B cell (primary cell): ENCODE measurements around the gene SLC6A7. TPM values are rescaled to one million over a fixed set of nuclear protein-coding genes. Genes with fewer than 3 reads are reported as not detected.
"Not testable (repeated sequence)": the region's sequence is repeated elsewhere in the genome, so short reads cannot be mapped to it uniquely, and the experiment has no call there.

Experiments
- ATAC-seq: fragments of 200-7000 bp; cut with Tn5 transposase; one replicate; pipeline ENCODE4 v1.10.0; 2021; ENCODE audit warnings: low read depth, mild to moderate bottlenecking, moderate number of reproducible peaks, moderate library complexity
- CTCF ChIA-PET: fragments of 350-600 bp; sonication (Branson Sonifier 250); formaldehyde crosslinking; loops from one replicate; lab custom pipeline; 2021; ENCODE audit warnings: antibody characterized with exemption, inconsistent platforms; lab: Charles Lee
- POLR2A ChIA-PET: fragments of 350-600 bp; sonication (Branson Sonifier 250); formaldehyde crosslinking; loops from one replicate; lab custom pipeline; 2021; ENCODE audit warnings: antibody characterized with exemption; lab: Charles Lee
- DNase-seq: peaks from one replicate; pipeline ENCODE4 v3.0.0; 2013
- H2AFZ ChIP-seq: 2 replicates; pipeline ENCODE4 v1.6.1; 2012; ENCODE audit warnings: mild to moderate bottlenecking, low read depth, low read length; ENCODE audit not compliant: insufficient read depth, poor library complexity, severe bottlenecking
- H3K27ac ChIP-seq, 2 donors: 1 replicate in 1 of 2; 2 replicates in 1 of 2; pipeline ENCODE4 v1.5.1; 2012 to 2013; ENCODE audit warnings: low read length in 2 of 2, mild to moderate bottlenecking in 2 of 2, moderate library complexity in 1 of 2
- H3K27me3 ChIP-seq, 4 experiments: fragments of 200-600 bp in 1 of 4; sonication (generic) in 1 of 4; replicated peaks in 1 of 4; 1 replicate in 2 of 4; 2 replicates in 2 of 4; pipeline versions ENCODE4 v1.6.1 to v1.7.0; 2013 to 2016; ENCODE audit warnings: low read length in 3 of 4, mild to moderate bottlenecking in 2 of 4, mixed read lengths in 1 of 4, moderate library complexity in 1 of 4; ENCODE audit not compliant: insufficient read depth in 4 of 4, control insufficient read depth in 3 of 4; ENCODE audit errors: control extremely low read depth in 1 of 4
- H3K36me3 ChIP-seq, 2 experiments: replicated peaks in 1 of 2; 1 replicate in 1 of 2; 2 replicates in 1 of 2; pipeline versions ENCODE4 v1.6.1 to v1.7.1; 2013; ENCODE audit warnings: low read length in 1 of 2; ENCODE audit not compliant: insufficient read depth in 2 of 2, control insufficient read depth in 1 of 2; ENCODE audit errors: control extremely low read depth in 1 of 2, extremely low read depth in 1 of 2
- H3K4me1 ChIP-seq, 2 donors: fragments of 200-600 bp in 1 of 2; sonication (generic) in 1 of 2; 1 replicate in 1 of 2; 2 replicates in 1 of 2; pipeline versions ENCODE4 v1.5.1 to v1.6.1; 2013 to 2017; ENCODE audit warnings: low read length in 2 of 2; ENCODE audit not compliant: control insufficient read depth in 2 of 2, insufficient read depth in 2 of 2
- H3K4me2 ChIP-seq: replicated peaks from 2 replicates; pipeline ENCODE3; 2012; ENCODE audit warnings: mild to moderate bottlenecking, low read depth, low read length; ENCODE audit not compliant: poor library complexity, severe bottlenecking
- H3K4me3 ChIP-seq, 5 experiments: fragments of 200-600 bp in 1 of 5; sonication (generic) in 1 of 5; 1 replicate in 3 of 5; 2 replicates in 2 of 5; pipeline versions ENCODE4 v1.5.1 to v1.7.0; 2011 to 2016; ENCODE audit warnings: low read length in 4 of 5, mild to moderate bottlenecking in 4 of 5, low read depth in 2 of 5, control low read depth in 1 of 5, moderate library complexity in 1 of 5; ENCODE audit not compliant: insufficient read depth in 1 of 5; ENCODE audit errors: control extremely low read depth in 1 of 5, extremely low read depth in 1 of 5
- H3K79me2 ChIP-seq: fragments of 200-600 bp; sonication (generic); one replicate; pipeline ENCODE4 v1.6.0; 2016; ENCODE audit warnings: low read length; ENCODE audit not compliant: control insufficient read depth, insufficient read depth
- H3K9ac ChIP-seq: fragments of 200-600 bp; sonication (generic); 2 replicates; pipeline ENCODE4 v1.6.1; 2017; ENCODE audit warnings: mild to moderate bottlenecking, low read length, moderate library complexity
- H3K9me3 ChIP-seq, 3 donors: one replicate each; pipeline versions ENCODE4 v1.6.1 to v1.7.1; 2013; ENCODE audit warnings: low read length in 2 of 3; ENCODE audit not compliant: control insufficient read depth in 2 of 3, insufficient read depth in 1 of 3; ENCODE audit errors: control extremely low read depth in 1 of 3
- H4K20me1 ChIP-seq: 2 replicates; pipeline ENCODE4 v1.6.0; 2012; ENCODE audit warnings: mild to moderate bottlenecking, low read length; ENCODE audit not compliant: insufficient read depth, control insufficient read depth, poor library complexity, severe bottlenecking
- H3K27ac Mint-ChIP-seq: one replicate; pipeline ENCODE4 v1.8.0; 2021; ENCODE audit warnings: mixed read lengths
- H3K27me3 Mint-ChIP-seq: one replicate; pipeline ENCODE4 v1.8.0; 2021; ENCODE audit warnings: mixed read lengths
- H3K4me1 Mint-ChIP-seq: one replicate; pipeline ENCODE4 v1.8.0; 2021; ENCODE audit warnings: mixed read lengths
- H3K4me3 Mint-ChIP-seq: one replicate; pipeline ENCODE4 v1.8.0; 2021; ENCODE audit warnings: mixed read lengths
- H3K9me3 Mint-ChIP-seq: one replicate; pipeline ENCODE4 v1.8.0; 2022; ENCODE audit warnings: mixed read lengths; ENCODE audit not compliant: insufficient read depth
- CTCF ChIP-seq: fragments of 200-600 bp; IDR thresholded peaks from one replicate; pipeline ENCODE4 v1.8.0; 2022; ENCODE audit warnings: antibody characterized with exemption, mild to moderate bottlenecking
- EZH2 ChIP-seq: IDR thresholded peaks from 2 replicates; pipeline ENCODE4 v1.6.1; 2012; ENCODE audit warnings: borderline replicate concordance, low read depth, mild to moderate bottlenecking, moderate library complexity, low read length; ENCODE audit not compliant: insufficient read depth, poor library complexity, severe bottlenecking
- WGBS: methylation state at CpG from one replicate; pipeline ENCODE4 v1.1.5; 2013; ENCODE audit warnings: missing lambda C conversion rate; ENCODE audit not compliant: insufficient coverage; 5-methylcytosine and 5-hydroxymethylcytosine counted together
- intact Hi-C: fragments of 100-400 bp; cut with micrococcal nuclease; formaldehyde crosslinking; loops from one replicate; pipeline ENCODE4 v1.10.0; 2022
- polyA plus RNA-seq: library from polyadenylated mRNA; depleted of rRNA; stranded (reverse); fragments of >200 nt; gene quantifications from 2 replicates; pipeline ENCODE4 v1.2.3, GENCODE V29; 2012
- total RNA-seq, 2 donors: library from RNA; stranded (reverse); fragments of 120-200 nt in 1 of 2; gene quantifications; 1 replicate in 1 of 2; 2 replicates in 1 of 2; pipeline versions ENCODE4 v1.2.3 to v1.2.4, GENCODE V29; 2013 to 2022

SLC6A7 gene
- total and polyA plus RNA-seq, 2 donors (not counting 1 experiment from before 2014, with no cell fraction given): not detected

GRCh38 chr5:150246835-150247234 is 57.0 kb downstream of the SLC6A7 start:
- no peaks in the 10 kb centered on the region for H3K79me2 ChIP-seq
- H4K20me1 ChIP-seq: no peaks in the 10 kb centered on the region
- DNase-seq: no peak
- no peak overlapping the region for H3K4me3 ChIP-seq
- H3K9ac ChIP-seq: no peak overlapping the region
- H3K9me3 Mint-ChIP-seq: no peaks in the 10 kb centered on the region
- peaks cover 0 to 3% (median 0%) of the 10 kb centered on the region in 4 experiments for H3K27me3 ChIP-seq
- CTCF ChIA-PET: interaction anchor here (0.6 kb wide), 1 partner anchor 187 kb away, joined by 4 read pairs; no protein-coding TSS in a partner anchor
- H2AFZ ChIP-seq: no peak overlapping the region
- H3K27ac ChIP-seq: no peak overlapping the region
- no peaks in the 10 kb centered on the region for H3K36me3 ChIP-seq
- peaks cover 0 to 5% (median 0%) of the 10 kb centered on the region in 3 donors for H3K9me3 ChIP-seq
- POLR2A ChIA-PET: no interaction called here
- peaks cover 7% of the 10 kb centered on the region for H3K27me3 Mint-ChIP-seq
- no peaks in the 10 kb centered on the region for H3K4me1 Mint-ChIP-seq
- intact Hi-C loops: no loop called here
- no peak overlapping the region for H3K4me2 ChIP-seq
- H3K4me3 Mint-ChIP-seq: no peak overlapping the region
- 85% methylated on average over 5 of the region's 5 CpGs for WGBS
- TF ChIP-seq EZH2 (no peak), CTCF (no peak)
- ATAC-seq: no peak
- no peak overlapping the region for H3K27ac Mint-ChIP-seq
- H3K4me1 ChIP-seq: no peaks in the 10 kb centered on the region

- H3K9me3 Mint-ChIP-seq: no peaks in the 10 kb centered on the region
- H3K9ac ChIP-seq: no peak overlapping the region
- CTCF ChIA-PET: no interaction called here
- ATAC-seq (no peak), DNase-seq (no peak)
- no peak overlapping the region for H3K4me2 ChIP-seq
- no peaks in the 10 kb centered on the region for H4K20me1 ChIP-seq
- H3K4me1 Mint-ChIP-seq: no peaks in the 10 kb centered on the region
- no peak overlapping the region for H3K27ac Mint-ChIP-seq
- 97% methylated on average over 7 of the region's 9 CpGs for WGBS
- no peak overlapping the region for H3K4me3 Mint-ChIP-seq
- TF ChIP-seq EZH2 (no peak), CTCF (no peak)
- peaks cover 0 to 5% (median 0%) of the 10 kb centered on the region in 3 donors for H3K9me3 ChIP-seq
- H3K27ac ChIP-seq: no peak overlapping the region
- H3K4me1 ChIP-seq: no peaks in the 10 kb centered on the region
- peaks cover 0 to 3% (median 0%) of the 10 kb centered on the region in 4 experiments for H3K27me3 ChIP-seq
- no peaks in the 10 kb centered on the region for H3K79me2 ChIP-seq
- no peaks in the 10 kb centered on the region for H3K36me3 ChIP-seq
- no peak overlapping the region for H2AFZ ChIP-seq
- POLR2A ChIA-PET: no interaction called here
- intact Hi-C loops: no loop called here
- H3K4me3 ChIP-seq: no peak overlapping the region
- H3K27me3 Mint-ChIP-seq: peaks cover 7% of the 10 kb centered on the region
These were observed 57.9 kb downstream of the SLC6A7 start for GRCh38 chr5:150247726-150248125.

- H3K9me3 ChIP-seq, H3K4me3 Mint-ChIP-seq, H3K27ac Mint-ChIP-seq, H3K4me1 Mint-ChIP-seq, H3K4me2 ChIP-seq, H2AFZ ChIP-seq, H3K27me3 ChIP-seq, H3K4me1 ChIP-seq, POLR2A ChIA-PET, H3K79me2 ChIP-seq, H3K9ac ChIP-seq, H4K20me1 ChIP-seq, H3K36me3 ChIP-seq, CTCF ChIA-PET, H3K4me3 ChIP-seq, H3K27me3 Mint-ChIP-seq, intact Hi-C loops, H3K9me3 Mint-ChIP-seq, H3K27ac ChIP-seq, DNase-seq, ATAC-seq: not testable (repeated sequence)
- WGBS: 100% methylated on average over 1 of the region's 6 CpGs
These were observed 58.6 kb downstream of the SLC6A7 start for GRCh38 chr5:150248493-150248892.
